HUDEP-2 (cell line): Measurements from ENCODE around the gene WWOX.

ENCODE experiments used
- DNase-seq, 76 experiments: peaks; one replicate each; lab custom pipeline; 2025; ENCODE audit not compliant: unreplicated experiment in 76 of 76; lab: John Stamatoyannopoulos, UW

WWOX gene

GRCh38 chr16:79163691-79164387 lies 1064.4 kb downstream of the WWOX start:
- no peak for DNase-seq

- DNase-seq: no peak
Observed at GRCh38 chr16:79164388-79164995, 1065.0 kb downstream of the WWOX start.

- no peak for DNase-seq
Observed at GRCh38 chr16:79165079-79165478, 1065.6 kb downstream of the WWOX start.

- no peak for DNase-seq
Observed at GRCh38 chr16:79165506-79165905, 1066.1 kb downstream of the WWOX start.

GRCh38 chr16:79167893-79168292 lies 1068.4 kb downstream of the WWOX start:
- no peak for DNase-seq

- DNase-seq: no peak
Observed at GRCh38 chr16:79168321-79168720, 1068.9 kb downstream of the WWOX start.

- DNase-seq: no peak
Observed at GRCh38 chr16:79169239-79169638, 1069.8 kb downstream of the WWOX start.

- no peak for DNase-seq
Observed at GRCh38 chr16:79170555-79171246, 1071.2 kb downstream of the WWOX start.

GRCh38 chr16:79171504-79171903 lies 1072.0 kb downstream of the WWOX start:
- no peak for DNase-seq

GRCh38 chr16:79171931-79172705 lies 1072.7 kb downstream of the WWOX start:
- no peak for DNase-seq

- DNase-seq: no peak
Observed at GRCh38 chr16:79172976-79173500, 1073.6 kb downstream of the WWOX start.

GRCh38 chr16:79173919-79174318 lies 1074.5 kb downstream of the WWOX start:
- no peak for DNase-seq

GRCh38 chr16:79175286-79176057 lies 1076.0 kb downstream of the WWOX start:
- DNase-seq: no peak

GRCh38 chr16:79177018-79177417 lies 1077.6 kb downstream of the WWOX start:
- no peak for DNase-seq

GRCh38 chr16:79181419-79181818 lies 1082.0 kb downstream of the WWOX start:
- no peak for DNase-seq

- DNase-seq: no peak
Observed at GRCh38 chr16:79182616-79183015, 1083.2 kb downstream of the WWOX start.

GRCh38 chr16:79183571-79183970 lies 1084.1 kb downstream of the WWOX start:
- DNase-seq: no peak

GRCh38 chr16:79184464-79185030 lies 1085.1 kb downstream of the WWOX start:
- no peak for DNase-seq

GRCh38 chr16:79185711-79186110 lies 1086.3 kb downstream of the WWOX start:
- no peak for DNase-seq

GRCh38 chr16:79186196-79186595 lies 1086.7 kb downstream of the WWOX start:
- no peak for DNase-seq
